Activated naive CD4-positive, alpha-beta T cell treated with anti-CD3 and anti-CD28 coated beads, Interleukin-2, amount 50 U/mL, for 16 hours (primary cell): ENCODE data around the gene EPB41L4A.

Source experiments
- DNase-seq: peaks from one replicate; pipeline ENCODE4 v3.0.0-alpha.2; 2020

The EPB41L4A gene

DNA sequence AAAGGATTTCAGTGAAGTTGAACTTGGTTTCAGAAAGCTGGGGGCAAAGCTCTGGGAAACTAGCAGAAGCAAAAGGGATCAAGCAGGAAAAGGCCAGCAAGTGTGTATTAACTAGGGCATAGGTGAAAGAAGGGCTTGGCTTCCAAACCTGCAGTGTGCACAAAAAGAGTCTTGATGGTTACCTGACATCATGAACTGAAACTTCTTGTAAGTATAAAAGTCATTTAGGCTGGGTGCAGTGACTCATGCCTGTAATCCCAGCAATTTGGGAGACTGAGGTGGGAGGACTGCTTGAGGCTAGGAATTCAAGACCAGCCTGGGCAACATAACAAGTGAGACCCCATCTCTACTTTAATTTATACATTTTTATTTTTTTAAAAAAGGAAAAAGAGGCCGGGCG is 216.4 kb downstream of the EPB41L4A start:
- no peak for DNase-seq

GRCh38 chr5:112201141-112201540 is 217.9 kb downstream of the EPB41L4A start:
- no peak for DNase-seq

DNA sequence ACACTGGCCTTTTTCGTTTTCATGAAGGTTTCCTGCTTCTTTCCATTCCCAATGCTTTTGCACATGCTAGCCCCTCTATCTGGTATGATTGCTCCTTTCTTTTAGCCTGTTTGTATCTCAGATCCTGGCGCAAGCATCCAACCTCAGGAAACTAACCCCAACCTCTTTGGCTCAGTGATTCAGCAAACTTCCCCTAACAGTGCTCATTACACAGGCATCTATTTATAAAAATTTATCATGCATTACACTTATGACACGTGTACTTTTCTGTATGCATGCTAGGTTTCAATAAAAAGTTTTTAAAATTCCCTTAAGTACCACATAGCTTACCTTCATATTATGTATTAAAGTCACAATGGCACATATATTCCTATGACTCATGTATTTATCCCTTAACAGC is 218.9 kb downstream of the EPB41L4A start:
- no peak for DNase-seq

- DNase-seq: no peak
Measured at GRCh38 chr5:112196584-112196983, 222.5 kb downstream of the EPB41L4A start.

- DNase-seq: no peak
Measured at GRCh38 chr5:112195924-112196323, 223.2 kb downstream of the EPB41L4A start.

- no peak for DNase-seq
Measured at GRCh38 chr5:112192866-112193265, 226.2 kb downstream of the EPB41L4A start.

DNA sequence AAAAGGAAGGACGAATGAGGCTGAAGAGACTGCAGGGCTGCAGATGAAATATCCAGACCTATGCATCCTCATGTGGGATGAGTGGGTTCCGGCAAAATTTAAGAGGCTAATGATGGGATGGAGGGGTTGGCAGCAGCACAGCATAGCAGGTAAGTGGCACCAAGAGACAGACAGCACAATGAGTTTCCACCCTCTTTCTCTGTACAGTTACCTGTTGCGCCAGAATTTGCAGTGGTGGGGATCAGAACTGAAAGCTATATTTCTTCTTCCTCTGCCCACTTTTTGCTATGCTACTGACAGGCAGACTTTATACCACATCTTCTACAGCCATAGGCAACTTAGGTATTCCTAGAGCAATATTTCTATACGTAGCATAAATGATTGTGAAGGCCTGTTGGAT is 227.0 kb downstream of the EPB41L4A start:
- no peak for DNase-seq

- no peak for DNase-seq
Measured at GRCh38 chr5:112189391-112189790, 229.7 kb downstream of the EPB41L4A start.

DNA sequence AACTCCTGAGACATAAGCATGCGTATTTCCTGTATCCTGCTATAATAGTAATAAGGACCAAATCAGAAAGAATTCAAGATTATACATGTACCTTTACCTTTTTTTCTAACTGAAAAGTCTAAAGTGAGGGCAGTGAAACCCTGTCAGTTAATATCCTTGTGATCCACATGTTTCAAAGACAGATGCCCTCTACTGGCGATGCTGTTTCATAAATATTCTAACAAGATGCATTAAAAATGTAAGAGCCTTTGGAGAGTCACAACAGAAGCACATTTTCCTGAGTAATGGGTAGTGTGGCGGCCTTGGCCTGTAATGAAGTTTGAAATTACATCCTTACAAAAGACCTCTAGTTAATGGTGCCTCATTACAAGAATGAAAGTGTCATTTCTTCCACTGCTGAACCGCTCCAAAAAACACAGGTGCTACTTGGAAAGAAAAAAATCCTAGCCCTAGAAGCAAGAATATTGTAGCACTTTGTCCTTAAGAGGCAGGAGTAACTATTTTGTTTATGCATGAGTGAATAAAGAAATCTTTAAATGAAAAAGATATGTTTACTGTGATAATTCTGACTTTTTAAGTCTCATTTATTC is 232.6 kb downstream of the EPB41L4A start:
- no peak for DNase-seq

GRCh38 chr5:112183874-112184273 is 235.2 kb downstream of the EPB41L4A start:
- no peak for DNase-seq

DNA sequence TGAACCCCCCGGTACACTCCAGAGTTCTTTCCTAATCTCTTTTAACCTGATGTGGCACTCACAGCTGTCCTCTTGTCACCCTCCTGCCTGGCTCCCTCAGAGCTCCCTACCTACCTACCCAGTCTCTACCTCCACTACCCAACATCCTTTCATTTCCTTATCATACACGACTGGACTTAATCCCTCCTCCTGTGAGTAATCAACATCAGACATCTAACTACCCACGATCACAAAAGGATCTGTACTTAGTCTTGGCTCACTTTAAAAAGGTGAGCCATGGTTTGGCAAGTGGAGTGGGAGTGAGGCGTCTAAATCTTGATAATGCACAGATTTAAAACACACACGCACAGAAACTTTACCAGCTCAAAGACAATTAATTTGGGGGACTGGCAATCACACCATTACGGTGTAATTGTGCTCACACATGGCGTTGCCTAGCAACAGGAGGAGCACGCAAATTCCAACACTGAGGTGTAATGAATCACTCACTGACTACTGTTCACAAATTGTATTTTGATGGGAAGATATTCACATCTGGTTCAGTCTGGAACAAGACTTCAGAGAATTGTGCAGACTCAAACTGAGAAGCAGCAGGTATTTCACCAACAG is 235.9 kb downstream of the EPB41L4A start:
- DNase-seq: no peak

DNA sequence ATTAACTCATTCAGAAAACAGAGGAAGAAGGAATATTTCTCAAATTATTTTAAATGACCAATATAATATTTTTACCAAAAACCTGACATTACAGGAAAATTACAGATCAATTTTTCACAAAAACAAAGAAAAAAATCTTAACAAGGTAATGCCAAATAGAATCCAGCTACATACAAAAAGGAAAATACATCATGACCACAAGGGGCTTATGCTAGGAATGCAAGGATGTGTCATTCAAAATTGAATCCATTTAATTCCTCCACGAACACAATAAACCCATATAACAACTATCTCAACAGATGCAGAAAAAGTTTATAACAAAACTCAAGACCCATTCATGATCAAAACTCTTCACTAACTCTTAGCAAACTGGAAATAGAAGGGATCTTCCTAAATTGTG is 239.8 kb downstream of the EPB41L4A start:
- DNase-seq: no peak

DNA sequence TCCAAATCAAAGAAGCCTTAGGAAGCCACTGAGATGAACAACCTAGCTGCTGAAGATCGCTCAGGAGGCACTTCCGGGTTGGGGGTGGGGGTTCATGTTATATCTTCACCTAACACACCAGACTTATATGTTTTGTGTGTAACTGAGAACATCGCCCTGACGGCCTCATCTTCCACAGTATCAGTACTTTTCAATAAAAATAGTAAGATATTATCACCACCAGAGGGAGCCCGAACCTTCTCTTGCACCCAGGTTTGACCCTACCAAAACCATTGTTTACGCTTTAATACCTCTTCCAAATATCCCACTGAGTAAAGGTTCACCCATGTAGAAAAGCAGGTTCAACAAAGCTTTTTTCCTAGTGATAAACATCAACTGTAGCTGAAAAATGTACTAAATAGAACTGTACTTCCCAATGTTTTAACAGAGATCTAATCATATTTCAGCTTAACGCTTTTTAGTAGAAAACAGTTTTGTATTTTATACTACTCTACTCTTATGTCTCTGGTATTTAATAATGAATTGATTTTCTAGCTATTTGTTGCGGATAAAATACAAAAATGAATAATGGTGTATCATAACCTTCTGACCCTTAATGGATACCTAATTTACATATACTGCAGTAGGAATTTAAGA is 244.0 kb downstream of the EPB41L4A start:
- DNase-seq: peak; percentile 16

DNA sequence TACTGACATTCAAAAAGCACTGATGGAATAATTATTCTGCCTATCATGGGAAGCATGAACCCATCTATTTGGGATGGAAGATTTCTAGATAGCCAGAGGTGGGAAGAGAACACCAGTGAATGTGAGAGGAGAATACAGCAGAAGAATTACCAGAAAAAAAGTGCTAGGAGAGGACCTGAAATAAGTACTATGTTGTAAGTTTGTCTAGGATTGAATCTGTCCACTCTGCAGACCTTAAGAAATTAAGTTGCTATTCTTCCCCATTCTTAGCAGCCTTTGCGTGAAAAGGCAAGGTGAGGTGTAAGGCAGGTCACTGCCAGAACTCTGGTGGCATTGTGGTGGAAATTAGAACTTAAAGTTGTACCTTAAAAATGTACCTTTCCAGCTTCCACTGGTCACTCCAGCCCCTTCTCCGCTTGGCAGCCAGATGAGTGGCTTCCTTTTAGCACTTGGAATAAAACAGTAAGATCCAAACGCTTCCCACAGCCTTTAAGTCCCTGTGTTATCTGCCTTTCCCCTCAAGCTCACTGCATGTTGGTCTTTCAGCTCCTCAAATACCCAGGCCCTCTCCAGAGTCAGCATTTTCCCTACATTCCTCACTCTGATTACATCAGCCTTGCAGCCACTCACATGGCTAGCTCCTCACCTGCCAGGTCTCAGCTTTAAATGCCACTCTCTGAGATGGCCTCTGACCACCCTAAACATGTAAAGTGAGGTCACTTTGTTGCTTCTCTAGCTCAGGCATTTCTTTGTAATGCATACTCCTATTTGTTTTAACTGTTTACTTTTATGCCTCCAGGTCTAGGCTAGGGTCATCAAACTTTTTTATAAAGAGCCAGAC is 253.0 kb downstream of the EPB41L4A start:
- no peak for DNase-seq

- DNase-seq: no peak
Measured at GRCh38 chr5:112165399-112165798, 253.7 kb downstream of the EPB41L4A start.

GRCh38 chr5:112163435-112163834 is 255.6 kb downstream of the EPB41L4A start:
- DNase-seq: no peak

GRCh38 chr5:112161392-112161748 is 257.7 kb downstream of the EPB41L4A start:
- no peak for DNase-seq

DNA sequence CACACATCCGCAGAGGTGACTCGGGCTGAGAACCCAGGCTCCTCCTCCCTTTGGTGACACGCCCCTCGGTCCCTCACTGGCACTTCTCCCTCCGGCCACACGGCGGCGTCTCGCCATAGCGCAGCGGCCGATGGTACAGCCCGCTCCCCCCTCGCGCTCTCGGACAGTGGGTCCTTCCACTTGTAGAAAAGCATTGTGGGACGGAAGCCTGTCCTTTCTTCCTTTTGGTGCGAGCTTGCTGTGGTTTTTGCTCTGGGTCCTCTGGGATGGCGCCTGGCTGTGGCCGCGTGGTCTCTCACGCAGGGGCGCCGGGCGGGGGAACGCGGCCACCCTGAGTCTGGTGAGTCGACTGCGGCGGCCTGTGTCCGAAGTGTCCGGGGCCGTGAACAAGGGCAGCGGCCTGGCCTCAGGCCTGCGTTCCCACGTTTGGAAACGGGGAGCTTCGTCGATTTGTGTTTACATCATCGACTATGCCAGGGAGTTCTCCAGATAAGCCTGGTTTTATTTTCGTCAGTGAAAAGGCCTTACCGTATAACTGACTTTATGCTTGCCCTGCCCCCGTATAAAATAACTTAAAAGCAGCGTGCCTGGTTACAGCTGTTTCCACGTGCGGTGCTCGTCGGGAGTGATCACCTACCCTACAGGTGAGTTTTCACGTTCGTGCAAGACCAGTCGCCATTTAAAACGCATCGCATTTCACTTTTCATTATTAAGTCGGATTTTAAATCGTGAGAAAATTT is 258.3 kb downstream of the EPB41L4A start:
- peak; percentile 91 for DNase-seq

- no peak for DNase-seq
Measured at GRCh38 chr5:112159435-112159834, 259.6 kb downstream of the EPB41L4A start.

- DNase-seq: no peak
Measured at GRCh38 chr5:112156211-112156610, 262.9 kb downstream of the EPB41L4A start.

DNA sequence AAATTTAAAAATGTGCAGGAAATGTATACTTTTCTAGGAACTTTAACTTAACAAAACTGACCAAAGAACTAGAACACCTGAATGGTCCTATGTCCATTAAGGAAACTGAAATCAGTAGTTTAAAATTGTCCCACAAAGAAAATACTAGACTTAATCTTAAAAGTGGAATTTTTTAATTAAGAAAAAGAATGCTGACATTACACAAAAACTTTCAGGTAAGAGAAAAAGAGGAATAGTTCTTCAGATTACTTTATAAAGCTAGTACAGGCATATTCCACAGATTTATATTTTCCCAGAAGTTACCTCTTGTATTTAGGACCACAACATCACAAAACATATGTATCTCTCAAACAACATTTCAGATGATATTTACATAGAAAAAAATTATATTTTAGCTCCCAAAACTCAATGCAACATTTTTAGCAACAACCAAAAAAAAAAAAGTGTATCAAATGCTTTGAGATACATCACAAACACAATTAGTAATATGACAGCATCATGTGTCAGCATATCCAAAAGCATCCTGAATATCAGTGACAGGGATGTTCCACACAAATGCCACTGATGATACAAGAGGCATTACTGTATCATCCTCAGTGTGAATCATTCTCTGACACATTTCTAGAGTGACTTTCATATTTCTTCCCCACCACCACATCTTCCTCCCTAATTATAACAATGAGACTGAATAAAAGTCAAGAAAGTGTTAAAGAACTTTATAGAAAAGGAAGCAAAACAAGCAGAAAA is 264.0 kb downstream of the EPB41L4A start:
- no peak for DNase-seq

DNA sequence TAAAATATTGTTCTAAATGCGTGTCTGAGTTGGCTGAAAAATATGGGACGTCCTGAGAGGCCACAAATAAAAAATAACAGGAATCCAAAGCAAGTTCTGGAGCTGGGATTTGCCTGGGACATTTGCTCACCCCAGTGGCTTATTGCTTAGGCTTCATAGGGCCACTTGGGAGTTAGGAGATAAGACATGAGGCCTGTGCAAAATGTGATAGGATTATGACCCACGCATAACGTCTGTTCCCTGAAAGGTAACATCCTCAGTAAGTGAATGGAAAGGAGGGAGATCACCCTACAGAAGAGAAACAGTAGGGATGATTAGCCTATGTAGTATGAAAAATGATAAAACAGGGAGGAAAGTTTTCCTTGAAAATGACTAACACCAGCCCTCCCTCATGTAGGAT is 269.4 kb downstream of the EPB41L4A start:
- no peak for DNase-seq
